Stomach (tissue), 4 donors: Measurements from ENCODE around the gene NTM.

Experiments used
- CTCF ChIP-seq, 7 experiments: fragments of 450-650 bp in 4 of 7; fragments of 200-600 bp in 3 of 7; sonication (generic) in 3 of 7; IDR thresholded peaks; one replicate each; pipeline ENCODE4 v1.5.1; 2016 to 2019; ENCODE audit warnings: antibody characterized with exemption in 7 of 7, control low read depth in 2 of 7, mild to moderate bottlenecking in 1 of 7
- POLR2A ChIP-seq, 4 donors: fragments of 450-650 bp; IDR thresholded peaks; one replicate each; pipeline ENCODE4 v1.6.1; 2016; ENCODE audit warnings: antibody characterized with exemption in 4 of 4, control low read depth in 2 of 4, mild to moderate bottlenecking in 1 of 4, moderate library complexity in 1 of 4
- POLR2AphosphoS5 ChIP-seq, 3 donors: sonication (generic); formaldehyde crosslinking; IDR thresholded peaks; one replicate each; pipeline ENCODE4 v1.6.1; 2016; ENCODE audit warnings: antibody characterized with exemption in 3 of 3

DNA sequence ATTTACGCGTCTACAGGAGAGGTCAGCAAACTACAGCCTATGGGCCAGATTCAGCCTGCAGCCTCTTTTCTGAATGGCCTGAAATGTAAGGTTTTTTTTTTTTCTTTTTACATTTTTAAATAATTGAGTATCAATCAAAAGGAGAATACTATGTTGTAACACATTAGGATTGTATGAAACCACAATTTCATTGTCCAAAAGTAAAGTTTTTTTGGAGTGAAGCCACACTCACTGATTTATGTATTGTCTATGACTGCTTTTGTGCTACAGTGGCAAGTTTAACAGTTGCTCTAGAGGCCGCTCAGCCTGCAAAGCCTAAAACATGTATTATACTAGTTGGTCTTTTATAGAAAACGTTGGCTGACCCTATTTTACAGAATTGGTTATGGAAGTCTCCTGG, 923.2 kb downstream of the NTM start:
- TF ChIP-seq POLR2AphosphoS5 (IDR thresholded peaks at IDR 0.05) (no peak), CTCF (IDR thresholded peaks at IDR 0.05) (no peak), POLR2A (IDR thresholded peaks at IDR 0.05) (no peak)
